Vagina (tissue), 2 donors: ENCODE measurements around the gene BEST4. TPM values are rescaled to one million over a fixed set of nuclear protein-coding genes. Genes with fewer than 3 reads are reported as not detected.
"Not testable (repeated sequence)": the region's sequence is repeated elsewhere in the genome, so short reads cannot be mapped to it uniquely, and the experiment has no call there.

Experiments
- DNase-seq, 2 donors: peaks; one replicate each; pipeline ENCODE4 v3.0.0-alpha.2; 2017; ENCODE audit errors: extremely low spot score in 2 of 2
- H3K27ac ChIP-seq: fragments of 200-600 bp; sonication (generic); one replicate; pipeline ENCODE4 v1.5.1; 2019
- H3K27me3 ChIP-seq: fragments of 200-600 bp; sonication (generic); one replicate; pipeline ENCODE4 v1.5.1; 2019
- H3K36me3 ChIP-seq, 2 donors: fragments of 200-600 bp; sonication (generic); one replicate each; pipeline ENCODE4 v1.5.1; 2017 to 2019
- H3K4me1 ChIP-seq: fragments of 200-600 bp; sonication (generic); one replicate; pipeline ENCODE4 v1.5.1; 2019
- H3K4me3 ChIP-seq, 2 donors: fragments of 200-600 bp; sonication (generic); 1 replicate in 1 of 2; 2 replicates in 1 of 2; pipeline ENCODE4 v1.5.1; 2016 to 2019
- H3K9me3 ChIP-seq: fragments of 200-600 bp; sonication (generic); one replicate; pipeline ENCODE4 v1.5.1; 2019
- POLR2A ChIP-seq, 2 donors: fragments of 450-650 bp; IDR thresholded peaks; one replicate each; pipeline ENCODE4 v1.6.1; 2017; ENCODE audit warnings: antibody characterized with exemption in 2 of 2, mild to moderate bottlenecking in 2 of 2, moderate library complexity in 2 of 2
- POLR2AphosphoS5 ChIP-seq, 2 donors: sonication (generic); formaldehyde crosslinking; IDR thresholded peaks; one replicate each; pipeline ENCODE4 v1.9.0; 2017; ENCODE audit warnings: antibody characterized with exemption in 2 of 2, mild to moderate bottlenecking in 2 of 2, low read depth in 1 of 2; ENCODE audit not compliant: insufficient read depth in 1 of 2
- intact Hi-C: fragments of 100-400 bp; cut with DNase I; formaldehyde crosslinking; loops from one replicate; pipeline ENCODE4 v1.15.1; 2023
- total RNA-seq: library from RNA; depleted of rRNA; stranded (reverse); fragments of >200 nt; gene quantifications from one replicate; pipeline ENCODE4 v1.2.3, GENCODE V29; 2016
- TF ChIP-seq, protein P1 (sequence below), 3 experiments: fragments of 450-650 bp in 2 of 3; fragments of 200-600 bp in 1 of 3; sonication (generic) in 1 of 3; IDR thresholded peaks; one replicate each; pipeline ENCODE4 v1.5.1; 2017 to 2019; ENCODE audit warnings: antibody characterized with exemption in 3 of 3, mild to moderate bottlenecking in 2 of 3, moderate library complexity in 2 of 3

The BEST4 gene
- total RNA-seq, 1 donor from 2014 or later, result not detected

DNA sequence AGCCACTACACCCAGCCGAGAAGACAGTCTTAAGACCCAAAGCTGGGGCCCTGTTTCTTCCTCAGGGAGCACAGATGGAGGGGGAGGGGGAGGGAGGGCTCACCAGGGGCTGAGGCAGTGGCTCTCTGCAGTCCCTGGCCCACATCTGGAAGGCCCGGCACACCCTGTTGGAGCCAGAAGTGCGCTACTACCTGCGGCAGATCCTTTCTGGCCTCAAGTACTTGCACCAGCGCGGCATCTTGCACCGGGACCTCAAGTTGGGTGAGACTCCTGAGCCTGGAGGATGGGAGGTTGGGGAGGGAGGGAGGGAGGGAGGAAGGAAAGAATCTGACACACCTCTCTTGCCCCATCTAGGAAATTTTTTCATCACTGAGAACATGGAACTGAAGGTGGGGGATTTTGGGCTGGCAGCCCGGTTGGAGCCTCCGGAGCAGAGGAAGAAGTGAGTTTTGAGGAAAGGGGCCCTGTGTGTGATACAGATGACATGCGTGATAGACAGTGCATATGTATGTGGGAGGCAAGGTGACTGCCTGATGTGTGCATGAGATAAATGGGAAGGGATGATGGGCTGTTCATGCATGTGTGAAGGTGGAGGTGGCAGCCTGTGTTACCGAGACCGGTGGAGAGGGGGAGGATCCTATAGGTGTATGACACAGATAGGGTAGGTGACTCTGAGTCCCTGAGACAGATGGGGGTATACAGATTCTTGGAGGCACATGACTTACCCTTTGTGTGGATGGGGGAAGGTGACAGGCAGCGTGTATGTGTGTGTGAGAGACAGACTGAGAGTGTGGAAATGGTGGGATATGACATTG lies 13.7 kb upstream of the BEST4 start:
- peak in 1 of 2 donors; percentile 89 for DNase-seq
- no peaks in the 10 kb centered on the region for H3K9me3 ChIP-seq
- TF ChIP-seq POLR2AphosphoS5 (IDR thresholded peaks at IDR 0.05; ENCODE audit: insufficient read depth in 1 of 2, low read depth in 1 of 2) (no peak), POLR2A (IDR thresholded peaks at IDR 0.05) (no peak)
- TF ChIP-seq, protein P1, sequence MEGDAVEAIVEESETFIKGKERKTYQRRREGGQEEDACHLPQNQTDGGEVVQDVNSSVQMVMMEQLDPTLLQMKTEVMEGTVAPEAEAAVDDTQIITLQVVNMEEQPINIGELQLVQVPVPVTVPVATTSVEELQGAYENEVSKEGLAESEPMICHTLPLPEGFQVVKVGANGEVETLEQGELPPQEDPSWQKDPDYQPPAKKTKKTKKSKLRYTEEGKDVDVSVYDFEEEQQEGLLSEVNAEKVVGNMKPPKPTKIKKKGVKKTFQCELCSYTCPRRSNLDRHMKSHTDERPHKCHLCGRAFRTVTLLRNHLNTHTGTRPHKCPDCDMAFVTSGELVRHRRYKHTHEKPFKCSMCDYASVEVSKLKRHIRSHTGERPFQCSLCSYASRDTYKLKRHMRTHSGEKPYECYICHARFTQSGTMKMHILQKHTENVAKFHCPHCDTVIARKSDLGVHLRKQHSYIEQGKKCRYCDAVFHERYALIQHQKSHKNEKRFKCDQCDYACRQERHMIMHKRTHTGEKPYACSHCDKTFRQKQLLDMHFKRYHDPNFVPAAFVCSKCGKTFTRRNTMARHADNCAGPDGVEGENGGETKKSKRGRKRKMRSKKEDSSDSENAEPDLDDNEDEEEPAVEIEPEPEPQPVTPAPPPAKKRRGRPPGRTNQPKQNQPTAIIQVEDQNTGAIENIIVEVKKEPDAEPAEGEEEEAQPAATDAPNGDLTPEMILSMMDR (IDR thresholded peaks at IDR 0.05), result no peak
- H3K4me1 ChIP-seq, result peaks cover 56% of the 10 kb centered on the region
- H3K27ac ChIP-seq, result peak overlapping the region; percentile 93
- peaks cover 4 to 36% of the 10 kb centered on the region in 2 donors for H3K36me3 ChIP-seq
- intact Hi-C loops, result no loop called here
- no peaks in the 10 kb centered on the region for H3K27me3 ChIP-seq
- H3K4me3 ChIP-seq, result peak overlapping the region; percentile 86 to 100

DNA sequence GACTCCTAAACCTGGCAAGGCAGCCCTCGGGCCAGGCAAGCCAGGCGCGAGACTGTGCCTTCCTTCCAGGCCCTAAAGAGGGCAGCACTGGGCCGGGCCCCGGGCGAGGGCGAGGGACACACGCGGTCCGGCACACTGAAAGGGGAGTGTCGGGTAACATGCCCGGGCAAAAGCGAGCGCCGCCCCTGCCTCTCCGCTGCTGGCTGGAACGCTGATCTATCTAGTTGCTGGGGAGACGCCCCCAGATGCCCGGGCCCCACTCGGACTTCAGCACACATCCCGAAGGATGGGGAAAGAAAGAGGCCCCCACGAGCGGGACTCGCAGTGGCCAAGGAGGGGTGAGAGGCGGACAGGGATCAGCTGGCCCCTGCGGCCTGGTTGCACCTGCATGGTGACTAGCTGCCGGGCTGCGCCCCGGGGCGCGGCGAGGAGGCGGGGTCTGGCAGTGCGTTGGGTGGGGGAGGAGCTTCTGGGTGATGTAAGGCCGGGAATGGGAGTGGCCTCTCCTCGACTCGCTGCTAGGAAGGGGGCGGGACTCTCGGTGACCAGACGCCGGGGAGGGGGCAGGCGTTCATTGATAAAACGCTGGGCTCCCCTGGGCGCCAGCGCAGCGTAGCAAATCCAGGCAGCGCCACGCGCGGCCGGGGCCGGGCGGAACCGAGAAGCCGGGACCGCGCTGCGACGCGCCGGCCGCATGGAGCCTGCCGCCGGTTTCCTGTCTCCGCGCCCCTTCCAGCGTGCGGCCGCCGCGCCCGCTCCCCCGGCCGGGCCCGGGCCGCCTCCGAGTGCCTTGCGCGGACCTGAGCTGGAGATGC lies 12.0 kb upstream of the BEST4 start, which contains the start of gene PLK3:
TSS of gene PLK3 (plus strand) at position 608 of the 815 bp plus-strand sequence. CDS start at position 695, 87 bp downstream.
- TF ChIP-seq POLR2AphosphoS5 (IDR thresholded peaks at IDR 0.05; ENCODE audit: insufficient read depth in 1 of 2, low read depth in 1 of 2) (peak; percentile 93 to 98), POLR2A (IDR thresholded peaks at IDR 0.05) (peak; percentile 92 to 96)
- TF ChIP-seq, protein P1 (IDR thresholded peaks at IDR 0.05), result peak; percentile 79 to 93 (median 89)
- peak within 1 kb of the TSS; percentile 93 for H3K27ac ChIP-seq
- H3K36me3 ChIP-seq, result peaks cover 4 to 24% of the 10 kb centered on the region in 2 donors
- H3K27me3 ChIP-seq, result no peaks in the 10 kb centered on the region
- peaks cover 43% of the 10 kb centered on the region for H3K4me1 ChIP-seq
- peak within 1 kb of the TSS; percentile 86 to 100 for H3K4me3 ChIP-seq
- no peaks in the 10 kb centered on the region for H3K9me3 ChIP-seq
- peak; percentile 99 to 100 for DNase-seq
- intact Hi-C loops, result no loop called here

DNA sequence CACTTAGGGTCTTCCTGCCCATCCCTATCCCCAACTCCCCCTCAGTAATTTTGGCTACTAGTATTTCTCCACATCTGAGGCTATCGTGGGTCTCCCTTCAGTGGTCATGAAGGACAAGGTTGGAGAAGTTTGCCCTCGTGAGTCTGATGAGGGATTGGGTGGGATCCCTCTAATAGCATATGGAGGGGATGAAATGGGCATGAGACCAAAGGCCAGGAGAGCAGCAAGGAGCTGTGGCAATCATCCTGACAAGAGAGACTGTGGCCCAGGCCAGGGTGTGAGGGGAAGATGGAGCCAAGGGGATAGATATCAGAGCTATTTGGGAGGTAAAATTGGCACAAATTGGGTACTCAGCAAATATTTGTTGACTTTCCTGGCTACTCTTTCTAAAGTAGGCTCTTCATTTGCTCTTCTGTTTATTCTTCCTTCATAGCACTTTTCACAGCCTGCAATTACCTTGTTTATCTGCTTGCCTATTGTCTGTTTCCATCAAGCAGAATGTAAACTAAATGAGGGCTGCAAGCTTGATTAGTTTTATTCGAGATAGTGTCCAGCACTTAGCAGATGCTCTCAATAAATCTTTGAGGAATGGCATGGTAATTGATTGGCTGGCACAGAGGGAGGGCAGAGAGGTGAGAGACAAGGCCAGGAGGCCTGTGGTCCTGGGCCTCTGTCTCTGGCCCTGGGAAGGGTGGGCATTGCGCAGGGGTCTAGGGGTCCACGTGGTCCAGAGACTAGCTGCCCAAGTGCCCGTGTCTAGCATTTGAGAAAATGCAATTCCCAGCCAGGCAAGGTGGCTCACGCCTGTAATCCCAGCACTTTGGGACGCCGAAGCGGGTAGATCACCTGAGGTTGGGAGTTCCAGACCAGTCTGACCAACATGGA lies 10.8 kb upstream of the BEST4 start:
- Histone ChIP-seq H3K27ac (peak overlapping the region; percentile 93), H3K4me3 (no peak overlapping the region), H3K27me3 (no peaks in the 10 kb centered on the region), H3K4me1 (peaks cover 38% of the 10 kb centered on the region), H3K9me3 (no peaks in the 10 kb centered on the region), H3K36me3 (peaks cover 4 to 14% of the 10 kb centered on the region in 2 donors)
- intact Hi-C loops, result no loop called here
- no peak for TF ChIP-seq POLR2A (IDR thresholded peaks at IDR 0.05)
- TF ChIP-seq, protein P1 (IDR thresholded peaks at IDR 0.05), result no peak
- no peak for TF ChIP-seq POLR2AphosphoS5 (IDR thresholded peaks at IDR 0.05; ENCODE audit: insufficient read depth in 1 of 2, low read depth in 1 of 2)
- DNase-seq, result peak in 1 of 2 donors; percentile 87

DNA sequence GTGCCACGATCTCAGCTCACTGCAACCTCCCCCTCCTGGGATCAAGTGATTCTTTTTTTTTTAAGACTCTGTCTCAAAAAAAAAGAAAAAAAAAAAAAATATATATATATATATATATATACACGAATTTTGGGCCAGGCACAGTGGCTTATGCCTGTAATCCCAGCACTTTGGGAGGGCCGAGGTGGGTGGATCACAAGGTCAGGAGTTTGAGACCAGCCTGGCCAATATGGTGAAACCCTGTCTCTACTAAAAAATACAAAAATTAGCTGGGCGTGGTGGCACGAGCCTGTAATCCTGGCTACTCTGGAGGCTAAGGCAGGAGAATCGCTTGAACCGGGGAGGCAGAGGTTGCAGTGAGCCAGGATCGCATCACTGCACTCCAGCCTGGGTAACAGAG lies 9.9 kb upstream of the BEST4 start:
- DNase-seq, H3K27ac ChIP-seq, H3K36me3 ChIP-seq, H3K4me3 ChIP-seq, H3K9me3 ChIP-seq, intact Hi-C loops, H3K27me3 ChIP-seq: not testable (repeated sequence)
- peaks cover 31% of the 10 kb centered on the region for H3K4me1 ChIP-seq
